Gastroesophageal sphincter (tissue), 3 donors: Measurements from ENCODE around the gene METTL2B.

Source experiments
- EP300 ChIP-seq: sonication (generic); formaldehyde crosslinking; IDR thresholded peaks from one replicate; pipeline ENCODE4 v1.6.1; 2017; ENCODE audit warnings: antibody characterized with exemption, mild to moderate bottlenecking
- POLR2A ChIP-seq, 2 donors: fragments of 450-650 bp; IDR thresholded peaks; one replicate each; pipeline ENCODE4 v1.6.1; 2017; ENCODE audit warnings: antibody characterized with exemption in 2 of 2, mild to moderate bottlenecking in 2 of 2, moderate library complexity in 1 of 2
- POLR2AphosphoS5 ChIP-seq: sonication (generic); formaldehyde crosslinking; IDR thresholded peaks from one replicate; pipeline ENCODE4 v1.6.1; 2017; ENCODE audit warnings: antibody characterized with exemption
- TF ChIP-seq, protein P1 (sequence below), 4 experiments: fragments of 200-600 bp in 2 of 4; fragments of 450-650 bp in 2 of 4; sonication (generic) in 1 of 4; IDR thresholded peaks; one replicate each; pipeline ENCODE4 v1.5.1; 2017 to 2019; ENCODE audit warnings: antibody characterized with exemption in 4 of 4, mild to moderate bottlenecking in 2 of 4, moderate library complexity in 2 of 4

DNA sequence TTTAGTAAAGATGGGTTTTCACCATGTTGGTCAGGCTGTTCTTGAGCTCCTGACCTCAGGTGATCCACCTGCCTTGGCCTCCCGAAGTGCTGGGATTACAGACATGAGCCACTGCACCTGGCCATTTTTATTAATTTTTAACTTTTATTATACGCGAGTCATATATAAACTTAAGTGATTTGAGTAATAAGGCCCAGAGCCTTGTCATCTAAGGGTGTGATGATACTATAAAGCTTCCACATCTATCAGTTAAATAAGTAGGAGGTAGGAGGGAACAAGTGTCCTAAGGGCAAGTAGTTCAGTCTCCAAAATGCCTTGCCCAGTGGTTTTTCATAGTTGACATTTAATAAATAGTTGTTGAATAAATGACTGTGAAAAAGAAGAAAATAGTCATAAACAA lies 34.2 kb upstream of the METTL2B start:
- TF ChIP-seq, protein P1, sequence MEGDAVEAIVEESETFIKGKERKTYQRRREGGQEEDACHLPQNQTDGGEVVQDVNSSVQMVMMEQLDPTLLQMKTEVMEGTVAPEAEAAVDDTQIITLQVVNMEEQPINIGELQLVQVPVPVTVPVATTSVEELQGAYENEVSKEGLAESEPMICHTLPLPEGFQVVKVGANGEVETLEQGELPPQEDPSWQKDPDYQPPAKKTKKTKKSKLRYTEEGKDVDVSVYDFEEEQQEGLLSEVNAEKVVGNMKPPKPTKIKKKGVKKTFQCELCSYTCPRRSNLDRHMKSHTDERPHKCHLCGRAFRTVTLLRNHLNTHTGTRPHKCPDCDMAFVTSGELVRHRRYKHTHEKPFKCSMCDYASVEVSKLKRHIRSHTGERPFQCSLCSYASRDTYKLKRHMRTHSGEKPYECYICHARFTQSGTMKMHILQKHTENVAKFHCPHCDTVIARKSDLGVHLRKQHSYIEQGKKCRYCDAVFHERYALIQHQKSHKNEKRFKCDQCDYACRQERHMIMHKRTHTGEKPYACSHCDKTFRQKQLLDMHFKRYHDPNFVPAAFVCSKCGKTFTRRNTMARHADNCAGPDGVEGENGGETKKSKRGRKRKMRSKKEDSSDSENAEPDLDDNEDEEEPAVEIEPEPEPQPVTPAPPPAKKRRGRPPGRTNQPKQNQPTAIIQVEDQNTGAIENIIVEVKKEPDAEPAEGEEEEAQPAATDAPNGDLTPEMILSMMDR (IDR thresholded peaks at IDR 0.05) = no peak
- TF ChIP-seq EP300 (no peak), POLR2AphosphoS5 (no peak), POLR2A (IDR thresholded peaks at IDR 0.05) (no peak)
